RKO (cell line): ENCODE results near the gene NDRG3.
"Not testable (repeated sequence)": the region's sequence is repeated elsewhere in the genome, so short reads cannot be mapped to it uniquely, and the experiment has no call there.

ENCODE experiments used
- DNase-seq: peaks from one replicate; pipeline ENCODE4 v3.0.0-alpha.2; 2016; ENCODE audit warnings: low spot score

The NDRG3 gene

DNA sequence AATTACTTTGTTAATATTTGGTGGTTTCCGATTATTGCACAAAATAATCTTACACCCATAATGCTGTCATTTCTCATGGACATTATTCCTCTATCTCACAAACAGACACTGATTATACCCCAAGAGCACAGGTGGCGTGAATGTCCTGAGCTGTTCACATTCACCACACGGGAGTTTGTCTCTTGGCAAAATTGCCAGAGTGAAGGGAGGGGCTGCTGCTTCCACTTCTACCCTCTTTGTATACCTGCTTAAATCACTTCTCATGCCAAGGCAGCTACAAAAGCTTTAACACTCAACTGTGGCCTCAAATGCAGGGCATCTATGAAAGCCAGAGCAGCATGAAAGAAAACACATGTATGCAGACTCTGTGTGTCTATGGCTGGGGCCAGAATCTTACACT is 58.0 kb downstream of the NDRG3 start:
- DNase-seq, result no peak

DNA sequence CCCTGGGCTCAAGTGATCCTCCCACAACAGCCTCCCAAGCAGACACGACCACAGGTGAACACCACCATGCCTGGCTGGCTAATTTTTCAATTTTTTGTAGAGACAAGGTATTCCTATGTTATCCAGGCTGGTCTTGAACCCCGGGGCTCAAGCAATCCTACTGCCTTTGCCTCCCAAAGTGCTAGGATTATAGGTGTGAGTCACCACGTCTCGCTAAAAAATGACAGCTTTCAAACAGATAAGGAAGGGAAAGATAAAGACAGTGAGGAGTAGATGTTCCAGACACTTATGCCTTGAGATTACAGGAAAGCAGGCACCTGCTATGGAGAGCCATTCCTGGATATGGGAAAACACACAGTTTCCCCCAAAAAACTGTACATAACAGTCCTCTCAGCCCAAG is 58.9 kb downstream of the NDRG3 start:
- DNase-seq, result no peak

DNA sequence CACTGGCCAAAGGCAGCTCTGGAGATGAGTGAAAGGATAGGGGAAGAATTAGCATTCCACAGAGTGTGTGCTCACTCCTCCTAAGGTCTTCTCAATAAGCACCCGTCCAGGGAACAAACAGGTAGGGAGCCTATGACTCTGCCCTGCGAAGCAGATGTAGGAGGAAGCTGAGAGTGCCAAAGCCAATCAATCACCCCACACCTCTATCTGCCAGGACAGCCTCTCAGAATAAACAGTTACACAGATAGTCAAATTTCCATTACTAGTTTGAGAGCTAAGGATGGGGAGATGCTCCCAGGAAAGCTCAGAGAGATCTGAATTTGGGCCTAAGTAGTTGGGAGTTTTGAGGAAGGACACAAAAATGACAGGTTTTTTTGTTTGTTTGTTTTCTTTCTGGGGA is 59.4 kb downstream of the NDRG3 start:
- no peak for DNase-seq

DNA sequence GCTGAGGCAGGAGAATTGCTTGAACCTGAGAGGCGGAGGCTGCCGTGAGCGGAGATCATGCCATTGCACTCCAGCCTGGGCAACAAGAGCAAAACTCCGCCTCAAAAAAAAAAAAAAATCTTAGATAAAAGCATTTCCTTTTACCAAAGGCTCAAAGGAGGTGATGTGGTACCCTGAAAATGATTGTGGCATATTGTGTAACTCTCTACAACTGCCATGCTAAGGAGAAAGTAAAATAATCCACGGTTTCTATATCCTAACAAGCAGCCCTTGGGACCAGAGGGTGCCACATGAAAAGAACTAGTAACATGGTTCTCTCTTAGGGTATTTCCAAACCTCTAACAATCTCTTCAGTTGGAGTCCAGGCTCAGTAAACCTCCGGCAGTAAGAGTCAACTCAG is 61.1 kb downstream of the NDRG3 start:
- DNase-seq, result no peak

DNA sequence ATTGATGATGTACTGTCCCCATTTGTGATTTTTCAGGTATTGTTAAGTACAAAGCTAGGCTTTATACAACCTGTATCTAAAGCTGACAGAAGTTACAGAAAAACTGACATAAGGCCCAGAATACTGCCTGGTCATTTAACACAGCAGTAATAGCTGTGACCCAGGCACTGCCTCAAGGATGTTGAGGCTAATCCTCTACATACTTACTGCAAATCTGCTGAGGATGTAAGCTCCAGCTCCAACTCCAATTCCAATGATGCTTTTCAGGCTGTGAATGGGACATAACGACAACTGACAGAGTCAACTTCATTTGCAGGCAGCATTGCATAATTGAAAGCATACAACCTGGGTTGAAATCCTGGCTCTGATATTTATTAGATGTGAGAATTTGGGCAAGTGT is 63.6 kb downstream of the NDRG3 start:
- DNase-seq, result no peak

DNA sequence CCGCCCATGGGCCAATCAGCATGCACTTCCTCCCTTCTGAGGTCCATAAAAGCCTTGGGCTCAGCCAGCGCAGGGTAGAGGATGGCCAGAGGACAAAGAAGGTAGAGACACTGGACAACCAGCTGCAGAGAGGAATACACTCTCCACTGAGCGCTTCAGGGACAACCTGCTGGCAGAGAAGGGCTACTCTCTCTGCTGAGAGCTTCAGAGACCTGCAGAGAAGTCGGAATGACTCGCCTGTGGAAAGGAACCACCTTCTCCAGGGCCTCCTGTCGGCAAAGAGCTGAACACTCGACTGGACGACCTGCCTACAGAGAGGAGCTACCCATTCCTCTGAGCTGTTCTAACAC is 68.5 kb downstream of the NDRG3 start:
- DNase-seq, result no peak

DNA sequence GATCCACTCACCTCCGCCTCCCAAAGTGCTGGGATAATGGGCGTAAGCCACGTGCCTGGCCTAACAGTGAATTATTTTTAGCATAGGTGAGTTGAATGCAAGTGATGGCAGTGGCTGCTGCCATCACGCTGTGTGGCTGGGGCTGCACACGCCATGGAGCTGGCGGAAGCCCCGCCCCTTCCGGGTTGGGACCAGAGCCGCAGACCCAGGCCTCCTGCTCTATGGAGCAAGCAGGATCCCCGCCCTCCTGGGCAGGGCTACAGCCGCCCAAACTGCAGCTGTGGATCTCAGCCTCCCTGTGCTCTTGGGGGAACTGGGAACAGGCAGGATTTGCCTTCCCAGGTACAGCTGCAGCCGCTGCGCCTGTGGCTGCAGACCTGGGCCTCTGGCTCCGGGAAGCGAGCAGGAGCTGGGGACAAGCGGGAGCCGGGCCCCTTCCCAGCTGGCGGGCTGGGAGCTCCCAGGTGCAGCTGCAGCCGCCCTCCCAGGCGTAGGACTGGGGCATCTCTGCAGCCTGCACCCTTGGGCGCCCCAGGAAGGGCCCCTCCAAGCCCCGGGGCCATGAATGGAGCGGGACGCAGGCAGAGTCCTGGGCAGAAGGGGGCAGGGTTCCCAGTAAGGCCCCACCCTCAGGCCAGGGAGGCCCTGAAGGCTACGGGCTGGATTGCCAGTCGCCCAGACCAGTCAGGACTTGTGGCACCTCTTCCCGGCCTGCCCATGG is 69.0 kb downstream of the NDRG3 start:
- DNase-seq, result no peak

DNA sequence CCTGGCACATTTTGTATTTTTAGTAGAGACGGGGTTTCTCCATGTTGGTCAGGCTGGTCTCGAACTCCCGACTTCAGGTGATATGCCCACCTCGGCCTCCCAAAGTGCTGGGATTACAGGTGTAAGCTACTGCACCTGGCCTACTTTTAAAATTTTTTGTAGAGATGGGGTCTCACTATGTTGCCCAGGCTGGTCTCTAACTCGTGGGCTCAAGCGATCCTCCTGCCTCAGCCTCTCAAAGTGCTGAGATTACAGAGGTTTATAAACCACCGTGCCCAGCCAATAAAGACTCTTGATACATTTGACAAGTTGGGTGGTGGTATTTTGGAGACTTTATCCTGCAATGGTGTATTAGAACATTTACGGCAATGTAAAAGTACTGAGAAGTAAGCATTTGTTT is 70.3 kb downstream of the NDRG3 start:
- DNase-seq, result not testable (repeated sequence)

DNA sequence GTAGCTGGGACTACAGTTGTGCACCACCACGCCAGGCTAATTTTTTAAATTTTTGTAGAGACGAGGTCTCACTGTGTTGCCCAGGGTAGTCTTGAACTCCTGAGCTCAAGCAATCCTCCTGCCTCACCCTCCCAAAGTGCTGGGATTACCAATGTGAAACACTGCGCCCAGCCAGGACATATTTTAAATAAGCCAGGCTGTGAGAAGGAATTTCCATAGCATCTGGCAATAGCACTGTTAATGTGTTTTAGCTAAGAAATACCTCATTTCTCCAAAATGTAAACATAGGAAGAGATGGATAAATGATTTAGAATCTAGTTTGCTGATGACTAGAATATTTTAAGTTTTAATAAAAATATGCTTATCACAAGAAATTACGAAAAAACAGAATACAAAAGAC is 72.9 kb downstream of the NDRG3 start:
- no peak for DNase-seq

DNA sequence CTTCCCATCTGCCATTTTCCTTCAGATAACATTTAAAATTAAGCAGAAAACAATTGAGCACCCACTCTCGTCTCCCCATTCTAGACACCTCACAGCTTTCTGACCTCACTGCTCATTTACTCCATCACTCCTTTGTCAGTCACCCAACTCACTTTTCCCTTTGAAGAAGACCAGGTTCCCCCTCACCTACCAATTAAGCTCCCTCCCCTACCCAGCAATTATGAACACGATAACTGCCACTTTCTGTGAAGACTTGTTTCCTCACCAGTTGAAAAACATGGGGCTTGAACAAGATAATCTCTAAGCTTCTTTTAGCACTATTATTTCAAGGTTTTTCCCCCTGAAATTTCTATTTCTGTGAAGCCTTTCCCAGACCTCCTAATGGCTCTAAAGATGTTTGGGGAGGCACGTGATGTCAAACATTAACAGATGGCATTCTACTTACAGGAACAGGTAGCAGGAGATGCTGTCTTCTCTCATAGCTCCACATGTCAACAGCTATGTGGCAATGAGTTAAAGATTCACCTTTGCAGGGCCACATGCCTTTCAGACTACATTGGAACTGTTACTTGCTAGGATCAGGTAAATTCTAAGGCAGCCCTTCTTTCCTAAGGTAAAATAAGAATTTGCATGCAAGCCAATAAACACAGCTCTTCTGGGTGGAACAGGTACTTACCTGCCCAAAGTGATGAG is 75.1 kb downstream of the NDRG3 start:
- no peak for DNase-seq

DNA sequence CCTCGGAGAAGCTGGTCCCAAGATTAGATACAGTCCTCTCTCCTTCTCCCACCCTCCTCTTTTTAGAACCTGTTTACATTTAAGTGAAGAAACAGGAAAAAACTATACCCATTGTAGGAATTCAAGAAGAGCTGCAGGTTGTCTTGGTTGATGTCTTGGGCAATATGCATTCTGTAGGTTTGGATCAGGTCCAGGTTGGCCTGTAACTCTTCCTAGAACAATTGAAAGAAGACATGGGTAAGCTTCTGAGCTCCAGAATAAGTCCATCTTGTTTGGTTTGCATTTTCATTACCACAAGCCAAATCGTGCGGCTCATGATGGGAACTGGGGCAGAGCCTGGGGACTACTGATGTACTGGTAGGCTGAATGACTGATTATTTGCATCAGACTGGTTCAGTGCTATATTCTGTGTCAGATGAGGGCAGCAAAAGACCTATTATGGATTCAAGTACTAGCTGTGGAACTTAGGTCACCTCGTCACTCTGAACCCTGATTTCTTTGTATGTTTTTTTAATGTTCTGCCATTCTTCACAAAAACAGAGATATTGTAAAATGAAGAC is 79.6 kb downstream of the NDRG3 start:
- peak; percentile 65 for DNase-seq

DNA sequence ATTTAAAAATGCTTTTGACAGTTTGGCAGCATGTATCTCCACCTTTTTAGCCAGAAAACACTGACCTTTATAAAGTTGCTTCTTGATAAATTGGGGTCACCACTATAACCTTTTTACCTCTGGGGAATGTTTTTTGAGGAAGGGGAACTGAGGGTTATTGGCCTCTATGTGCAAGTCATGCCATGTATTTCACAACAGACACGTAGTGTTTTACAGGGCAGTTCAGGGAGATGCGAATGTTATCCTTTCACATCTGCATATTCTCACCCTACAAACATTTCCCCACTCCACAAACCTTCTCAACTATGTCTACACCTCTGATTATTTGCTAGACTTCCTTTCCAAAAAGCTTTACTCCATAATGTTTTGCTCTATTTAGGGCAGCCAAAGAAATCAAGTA is 82.9 kb downstream of the NDRG3 start:
- no peak for DNase-seq

DNA sequence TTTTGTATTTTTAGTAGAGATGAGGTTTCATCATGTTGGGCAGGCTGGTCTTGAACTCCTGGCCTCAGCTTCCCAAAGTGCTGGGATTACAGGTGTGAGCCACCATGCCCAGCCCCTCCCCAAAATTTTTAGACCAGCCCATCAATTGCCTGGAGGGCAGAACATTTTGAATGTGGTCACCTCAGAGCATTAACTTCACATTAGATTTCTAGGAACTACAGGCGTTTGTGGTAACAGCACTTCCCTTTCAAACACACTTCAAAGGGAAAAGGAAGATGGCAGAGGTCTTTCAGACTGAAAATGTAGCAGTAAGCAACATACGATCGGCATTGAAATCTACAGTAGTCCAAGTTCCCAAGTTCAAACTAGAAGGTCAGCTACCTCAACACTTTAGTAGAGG is 87.6 kb downstream of the NDRG3 start:
- no peak for DNase-seq

DNA sequence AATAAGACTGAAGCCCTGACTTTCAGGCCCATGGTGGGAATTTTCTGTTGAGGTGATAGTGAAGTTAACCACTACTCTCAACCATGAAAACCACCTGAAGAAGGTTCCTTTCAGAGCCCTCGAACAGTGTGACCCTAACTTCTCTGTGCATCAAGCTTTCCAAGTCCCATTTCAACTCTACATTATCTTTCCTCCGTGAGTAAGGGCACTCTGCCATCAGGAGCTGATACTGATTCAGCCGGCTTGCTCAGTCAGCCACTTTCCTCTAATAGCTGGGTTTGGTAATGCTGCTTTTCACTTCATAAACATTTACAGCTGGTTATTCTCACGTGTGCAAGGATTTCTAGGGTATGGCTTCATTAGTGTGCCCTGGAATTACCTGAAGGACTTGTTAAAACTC is 89.2 kb downstream of the NDRG3 start:
- DNase-seq, result no peak

DNA sequence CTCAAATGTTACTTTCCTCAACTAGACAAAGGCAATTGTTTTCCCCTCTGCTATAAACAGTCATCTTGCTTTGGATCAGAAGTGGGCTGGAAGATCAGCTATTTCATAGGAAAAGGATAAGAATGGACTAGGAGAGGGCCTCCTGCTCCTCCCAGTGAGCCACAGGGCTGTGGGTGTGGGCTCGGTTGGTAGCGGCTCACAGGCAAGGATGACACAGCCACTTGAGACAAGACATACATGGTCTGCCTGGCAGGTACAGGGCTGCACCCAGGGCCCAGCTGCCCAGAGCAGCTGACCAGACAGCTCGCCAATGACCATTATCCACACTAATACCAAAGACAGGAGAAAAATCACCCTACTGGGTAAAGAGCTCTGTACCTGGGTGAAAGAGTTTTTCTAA is 90.9 kb downstream of the NDRG3 start:
- DNase-seq, result no peak

DNA sequence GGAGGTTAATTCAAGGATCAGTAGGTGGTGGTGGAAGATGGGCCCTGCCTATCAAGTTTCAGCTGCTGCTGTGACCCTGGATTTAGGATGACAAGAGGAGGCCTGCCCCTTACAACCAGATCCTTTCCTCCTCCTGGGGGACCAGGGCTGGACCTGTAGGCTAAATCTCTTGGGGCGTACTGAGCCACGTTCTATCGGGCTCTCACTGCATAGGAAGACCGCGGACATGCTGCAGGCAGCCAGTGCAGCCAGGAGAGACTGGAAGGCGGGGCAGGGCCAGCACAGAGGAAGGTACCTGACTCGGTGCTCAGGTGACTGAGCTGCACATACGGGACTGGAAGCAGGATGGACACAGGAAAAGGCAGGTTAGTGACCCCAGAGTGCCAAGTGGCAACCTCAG is 91.4 kb downstream of the NDRG3 start:
- DNase-seq, result no peak

DNA sequence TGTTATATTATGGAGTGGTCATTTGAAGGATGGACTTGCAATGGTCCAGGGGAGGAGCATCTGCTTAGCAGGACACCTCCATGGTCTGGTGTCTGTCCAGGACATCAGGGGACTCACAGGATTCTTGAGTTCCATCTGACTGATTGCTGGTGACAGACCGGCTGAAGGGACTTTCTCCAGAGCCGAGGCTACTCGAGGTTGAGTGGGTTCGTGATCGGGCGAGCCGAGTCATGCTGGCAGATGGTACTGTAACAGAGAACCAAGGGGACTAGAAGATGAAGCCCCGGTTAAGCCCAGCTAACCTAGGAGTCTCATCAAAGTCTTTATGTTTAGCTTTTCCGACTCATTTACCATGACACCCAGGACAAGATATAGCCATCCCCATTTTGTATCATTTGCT is 92.4 kb downstream of the NDRG3 start:
- no peak for DNase-seq

DNA sequence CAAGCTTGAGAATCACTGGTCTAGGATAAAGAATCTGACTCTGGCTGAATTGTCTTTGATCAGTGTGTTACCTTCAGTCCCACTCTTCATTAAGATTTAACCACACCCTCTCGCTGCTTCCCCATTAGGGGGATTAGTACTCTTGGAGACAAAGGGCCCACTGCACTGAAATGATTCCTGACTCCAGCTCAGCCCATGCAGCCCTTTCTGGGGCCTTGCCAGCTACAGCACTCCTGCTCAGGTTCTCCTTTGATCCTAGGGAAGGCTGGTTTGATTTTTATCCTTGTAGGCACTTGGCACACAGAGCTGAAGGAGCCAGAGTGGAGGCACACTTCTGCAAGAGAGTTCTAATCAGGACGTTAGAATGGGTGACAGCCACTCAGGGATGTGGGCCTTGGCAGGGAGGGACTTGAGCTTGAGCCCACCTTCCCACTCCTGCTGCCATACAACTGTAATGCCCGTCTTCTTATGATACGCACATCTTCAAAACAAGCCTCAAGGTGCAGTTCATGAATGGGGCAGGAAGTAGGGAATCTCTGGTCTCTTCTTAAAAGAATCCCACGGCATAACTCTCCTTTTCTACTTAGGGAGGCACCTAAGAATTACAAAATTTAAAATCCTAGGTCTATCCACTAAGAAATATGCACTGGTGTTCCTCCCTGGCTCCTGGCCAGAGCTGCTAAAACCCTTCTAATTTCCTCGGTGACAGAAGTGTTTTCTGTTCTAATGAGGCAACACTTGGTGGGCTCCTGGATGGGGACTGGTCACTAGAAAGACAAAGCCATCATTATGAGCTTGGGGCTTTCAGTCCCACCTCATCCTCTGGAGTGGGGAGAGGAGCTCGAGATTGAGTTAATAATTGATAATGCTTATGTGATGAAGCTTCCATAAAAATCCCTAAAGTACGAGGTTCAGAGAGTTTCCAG is 98.4 kb downstream of the NDRG3 start:
- DNase-seq, result no peak

DNA sequence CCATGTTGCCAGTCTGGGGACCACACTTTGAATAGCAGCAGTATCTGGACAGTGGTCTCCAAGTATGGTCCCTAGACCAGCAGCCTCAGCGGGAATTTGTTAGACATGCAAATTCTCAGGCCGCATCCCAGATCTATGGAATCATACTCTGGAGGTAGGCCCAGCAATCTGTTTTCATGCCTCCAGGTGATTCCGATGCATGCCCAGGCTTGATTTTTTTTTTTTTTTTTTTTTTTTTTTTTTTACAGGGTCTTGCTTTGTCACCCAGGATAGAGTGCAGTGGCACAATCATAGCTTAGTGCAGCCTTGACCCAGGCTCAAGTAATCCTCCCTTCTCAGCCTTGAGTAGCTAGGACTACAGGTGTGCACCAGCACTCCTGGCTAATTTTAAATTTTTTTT is 99.2 kb downstream of the NDRG3 start:
- no peak for DNase-seq

DNA sequence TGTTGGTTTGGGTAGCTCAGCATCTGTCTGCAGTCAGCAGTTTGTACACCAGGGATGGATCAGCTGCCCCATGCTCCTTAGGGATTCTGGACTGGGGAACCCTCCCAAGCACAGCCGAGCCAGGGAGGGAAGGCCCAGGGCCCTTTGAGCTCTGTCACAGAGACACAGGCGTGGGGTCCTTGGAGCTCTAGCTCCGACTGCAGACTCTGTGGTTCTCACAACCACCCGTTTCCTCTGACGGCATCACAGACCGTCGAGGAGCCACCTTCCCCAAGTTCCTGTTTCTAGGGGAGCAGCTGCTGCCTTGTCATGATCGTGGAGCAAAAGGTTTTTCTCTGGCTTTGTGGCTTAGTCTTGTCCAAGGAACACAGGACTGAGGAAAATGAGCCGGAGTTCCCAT is 99.9 kb downstream of the NDRG3 start, which contains the start of gene SLA2:
Gene SLA2 (minus strand): TSS at position 199 of the 400 bp plus-strand sequence. CDS start 4,861 bp downstream, outside the sequence.
- no peak for DNase-seq

DNA sequence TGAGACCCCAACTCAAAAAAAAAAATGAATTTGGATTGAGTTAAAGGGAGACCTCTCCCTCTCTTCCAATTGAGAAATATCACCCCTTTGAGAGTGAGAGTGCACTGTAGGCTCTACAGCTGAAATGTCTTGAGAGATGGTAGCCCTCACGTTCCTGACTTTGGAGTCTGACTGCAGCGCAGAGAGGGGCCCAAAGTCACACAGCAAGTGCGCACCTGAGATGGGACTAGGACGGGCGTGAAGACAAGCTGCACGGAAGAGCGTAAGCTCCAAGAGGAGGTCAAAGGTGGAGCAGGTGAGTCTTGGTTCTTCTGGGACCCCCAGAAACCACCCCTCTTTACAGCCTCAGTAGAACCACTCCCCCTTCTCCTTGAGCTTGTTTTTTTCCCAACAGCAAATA is 100.5 kb downstream of the NDRG3 start:
- no peak for DNase-seq

DNA sequence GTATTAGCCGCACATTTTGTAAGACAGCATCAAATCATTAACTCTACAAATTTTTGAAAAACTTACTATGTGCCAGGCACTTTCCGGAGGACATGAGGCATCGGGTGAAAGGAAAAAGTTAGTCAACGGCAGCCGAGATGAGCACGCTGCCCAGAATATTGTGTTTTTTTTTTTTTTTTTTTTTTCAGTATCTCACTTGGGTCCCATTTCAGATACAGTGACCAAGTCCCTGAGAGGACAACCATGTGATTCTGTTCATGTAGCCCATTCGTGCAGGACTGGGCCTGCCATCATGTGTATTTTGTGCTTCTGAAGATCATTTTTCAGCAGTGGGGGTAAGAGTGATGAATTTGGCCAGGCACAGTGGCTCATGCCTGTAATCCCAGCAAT is 101.2 kb downstream of the NDRG3 start:
- DNase-seq, result no peak
